ENCODE results near the gene ISM2. TPM values are rescaled to one million over a fixed set of nuclear protein-coding genes. Genes with fewer than 3 reads are reported as not detected.

ISM2 gene
- total and polyA plus RNA-seq, 2 of the 8 experiments (the other 6 are each of a cell fraction or from before 2014, with no cell fraction given), result 0.52 to 0.79 TPM

DNA sequence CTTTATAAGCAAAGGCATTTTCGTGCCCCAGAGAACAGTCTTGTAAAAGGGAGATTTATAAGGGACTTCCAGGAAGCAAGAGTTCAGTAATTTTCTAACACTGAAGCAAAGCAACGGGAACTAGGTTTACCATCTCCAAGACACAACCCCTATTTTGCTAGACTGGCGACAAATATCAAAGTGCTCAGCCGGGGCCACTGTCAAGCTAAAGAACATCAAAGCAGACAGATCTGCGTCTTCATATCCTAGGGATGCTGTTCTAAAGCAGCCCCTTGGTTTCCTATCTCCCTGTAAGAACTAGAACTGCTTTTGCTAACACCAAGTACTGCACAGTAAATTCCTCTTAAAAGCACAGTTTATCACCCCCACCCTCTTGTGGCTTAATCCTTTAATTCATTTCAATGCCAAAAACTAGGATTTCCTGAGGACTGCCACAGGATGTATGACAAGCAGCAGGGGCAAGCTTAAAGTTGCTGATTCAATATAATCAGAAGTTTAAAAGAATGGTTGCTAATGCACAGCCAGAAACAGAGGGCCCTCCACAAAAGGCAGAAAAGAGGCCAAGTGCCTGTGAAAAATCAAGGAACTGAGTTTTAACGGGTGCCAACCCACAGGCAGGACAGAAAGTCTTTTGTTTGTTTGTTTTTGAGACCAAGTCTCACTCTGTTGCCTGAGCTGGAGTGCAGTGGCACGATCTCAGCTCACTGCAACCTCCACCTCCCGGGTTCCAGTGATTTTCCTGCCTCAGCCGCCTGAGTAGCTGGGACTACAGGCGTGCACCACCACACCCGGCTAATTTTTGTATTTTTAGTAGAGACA lies 44.0 kb upstream of the ISM2 start (continued):
- TF ChIP-seq POLR2A (IDR thresholded peaks at IDR 0.05; ENCODE audit: control extremely low read depth in 1 of 2, low read depth in 2 of 2, low read length in 2 of 2) (no peak), POU5F1 (IDR thresholded peaks at IDR 0.05; ENCODE audit: low read depth, low read length) (no peak)

All from H1 (cell line).